B cell (primary cell): ENCODE measurements around the gene SLC35E3.

Experiments used
- EZH2 ChIP-seq: IDR thresholded peaks from 2 replicates; pipeline ENCODE4 v1.6.1; 2012; ENCODE audit warnings: borderline replicate concordance, low read depth, mild to moderate bottlenecking, moderate library complexity, low read length; ENCODE audit not compliant: insufficient read depth, poor library complexity, severe bottlenecking
- TF ChIP-seq, protein P1 (sequence below): fragments of 200-600 bp; IDR thresholded peaks from one replicate; pipeline ENCODE4 v1.8.0; 2022; ENCODE audit warnings: antibody characterized with exemption, mild to moderate bottlenecking

DNA sequence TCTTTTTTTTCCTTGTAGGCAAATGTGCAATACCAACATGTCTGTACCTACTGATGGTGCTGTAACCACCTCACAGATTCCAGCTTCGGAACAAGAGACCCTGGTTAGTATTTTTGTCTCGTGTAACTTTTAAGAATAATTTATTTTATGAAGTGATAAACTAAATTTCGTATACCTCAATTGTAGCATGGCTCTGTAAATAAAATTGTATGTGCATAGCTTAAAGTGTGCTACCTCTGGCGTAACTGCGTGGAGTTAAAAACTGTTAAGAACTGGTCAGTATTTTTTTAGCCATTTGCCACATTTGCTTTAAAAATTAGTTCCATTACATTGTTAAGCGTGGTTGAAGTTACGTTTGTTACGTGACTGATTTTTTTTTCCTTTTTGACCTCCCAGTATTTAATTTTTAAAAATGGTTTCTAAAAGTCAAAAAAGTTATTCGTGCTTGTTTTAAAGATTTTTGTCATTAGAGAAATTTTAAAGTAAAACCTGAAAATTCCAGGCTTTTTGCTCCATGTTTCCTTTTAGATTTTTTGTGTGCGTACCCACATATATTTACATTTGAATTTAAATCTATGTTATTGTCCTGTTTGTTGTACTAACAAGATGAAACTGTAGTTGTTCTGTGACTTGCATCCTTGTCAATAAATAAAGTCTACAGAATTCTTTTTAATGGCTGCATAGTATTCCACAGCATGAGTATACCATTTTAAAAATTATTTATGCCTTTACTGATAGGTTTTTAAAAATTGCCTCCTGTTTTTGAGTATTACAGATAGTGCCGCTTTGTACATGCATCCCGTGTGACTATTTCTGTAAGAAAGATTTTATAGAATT lies 63.4 kb downstream of the SLC35E3 start:
- TF ChIP-seq, protein P1, sequence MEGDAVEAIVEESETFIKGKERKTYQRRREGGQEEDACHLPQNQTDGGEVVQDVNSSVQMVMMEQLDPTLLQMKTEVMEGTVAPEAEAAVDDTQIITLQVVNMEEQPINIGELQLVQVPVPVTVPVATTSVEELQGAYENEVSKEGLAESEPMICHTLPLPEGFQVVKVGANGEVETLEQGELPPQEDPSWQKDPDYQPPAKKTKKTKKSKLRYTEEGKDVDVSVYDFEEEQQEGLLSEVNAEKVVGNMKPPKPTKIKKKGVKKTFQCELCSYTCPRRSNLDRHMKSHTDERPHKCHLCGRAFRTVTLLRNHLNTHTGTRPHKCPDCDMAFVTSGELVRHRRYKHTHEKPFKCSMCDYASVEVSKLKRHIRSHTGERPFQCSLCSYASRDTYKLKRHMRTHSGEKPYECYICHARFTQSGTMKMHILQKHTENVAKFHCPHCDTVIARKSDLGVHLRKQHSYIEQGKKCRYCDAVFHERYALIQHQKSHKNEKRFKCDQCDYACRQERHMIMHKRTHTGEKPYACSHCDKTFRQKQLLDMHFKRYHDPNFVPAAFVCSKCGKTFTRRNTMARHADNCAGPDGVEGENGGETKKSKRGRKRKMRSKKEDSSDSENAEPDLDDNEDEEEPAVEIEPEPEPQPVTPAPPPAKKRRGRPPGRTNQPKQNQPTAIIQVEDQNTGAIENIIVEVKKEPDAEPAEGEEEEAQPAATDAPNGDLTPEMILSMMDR: no peak
- TF ChIP-seq EZH2: no peak
